ENCODE results near the gene JARID2. TPM values are rescaled to one million over a fixed set of nuclear protein-coding genes. Genes with fewer than 3 reads are reported as not detected.

The JARID2 gene
- polyA plus RNA-seq, 1 experiment, result 6.1 TPM

- no peak for TF ChIP-seq CTCF (IDR thresholded peaks at IDR 0.05; ENCODE audit: insufficient read depth, low read depth, low read length)
- no peak overlapping the region for H3K4me3 ChIP-seq (ENCODE audit: low read depth, low read length)
- no peaks in the 10 kb centered on the region for H3K36me3 ChIP-seq (ENCODE audit: control insufficient read depth, insufficient read depth, low read length)
- ChIA-PET POLR2A (no interaction called here), CTCF (interaction anchor here (0.6 to 1.2 kb wide), 2 partner anchors 10 to 14 kb away, joined by 3 read pairs; no protein-coding TSS in a partner anchor)
- no peak for DNase-seq (ENCODE audit: low read depth)
- H3K27me3 ChIP-seq (ENCODE audit: control insufficient read depth, insufficient read depth, low read length), result no peaks in the 10 kb centered on the region; the same call in 1 of the 2 replicates
These were observed 12.9 kb upstream of the JARID2 start for GRCh38 chr6:15232836-15233510.

GRCh38 chr6:15234068-15234758, 11.7 kb upstream of the JARID2 start:
- ChIA-PET CTCF (interaction anchor here (1.2 kb wide), 1 partner anchor 9 kb away, joined by 3 read pairs; no protein-coding TSS in a partner anchor), POLR2A (no interaction called here)
- H3K27me3 ChIP-seq (ENCODE audit: control insufficient read depth, insufficient read depth, low read length), result no peaks in the 10 kb centered on the region; the same call in 1 of the 2 replicates
- TF ChIP-seq CTCF (IDR thresholded peaks at IDR 0.05; ENCODE audit: insufficient read depth, low read depth, low read length), result no peak
- H3K36me3 ChIP-seq (ENCODE audit: control insufficient read depth, insufficient read depth, low read length), result no peaks in the 10 kb centered on the region
- no peak overlapping the region for H3K4me3 ChIP-seq (ENCODE audit: low read depth, low read length)
- no peak for DNase-seq (ENCODE audit: low read depth)

GRCh38 chr6:15239616-15240364, 6.1 kb upstream of the JARID2 start:
- ChIA-PET CTCF (no interaction called here), POLR2A (no interaction called here)
- H3K4me3 ChIP-seq (ENCODE audit: low read depth, low read length), result no peak overlapping the region
- no peaks in the 10 kb centered on the region for H3K36me3 ChIP-seq (ENCODE audit: control insufficient read depth, insufficient read depth, low read length)
- H3K27me3 ChIP-seq (ENCODE audit: control insufficient read depth, insufficient read depth, low read length), result no peaks in the 10 kb centered on the region
- no peak for TF ChIP-seq CTCF (IDR thresholded peaks at IDR 0.05; ENCODE audit: insufficient read depth, low read depth, low read length)
- DNase-seq (ENCODE audit: low read depth), result no peak

- H3K4me3 ChIP-seq (ENCODE audit: low read depth, low read length), result no peak overlapping the region
- TF ChIP-seq CTCF (IDR thresholded peaks at IDR 0.05; ENCODE audit: insufficient read depth, low read depth, low read length), result no peak
- POLR2A ChIA-PET, result interaction anchor here (0.6 kb wide), 1 partner anchor 291 kb away, joined by 3 read pairs; no protein-coding TSS in a partner anchor
- no peaks in the 10 kb centered on the region for H3K27me3 ChIP-seq (ENCODE audit: control insufficient read depth, insufficient read depth, low read length)
- CTCF ChIA-PET, result no interaction called here
- no peak for DNase-seq (ENCODE audit: low read depth)
- no peaks in the 10 kb centered on the region for H3K36me3 ChIP-seq (ENCODE audit: control insufficient read depth, insufficient read depth, low read length)
These were observed 3.4 kb upstream of the JARID2 start for GRCh38 chr6:15242503-15242902.
